NCI-H128 (cell line): ENCODE measurements around the gene DROSHA.

Source experiments
- DNase-seq: peaks from one replicate; lab custom pipeline; 2025; ENCODE audit not compliant: unreplicated experiment; lab: John Stamatoyannopoulos, UW

The DROSHA gene

DNA sequence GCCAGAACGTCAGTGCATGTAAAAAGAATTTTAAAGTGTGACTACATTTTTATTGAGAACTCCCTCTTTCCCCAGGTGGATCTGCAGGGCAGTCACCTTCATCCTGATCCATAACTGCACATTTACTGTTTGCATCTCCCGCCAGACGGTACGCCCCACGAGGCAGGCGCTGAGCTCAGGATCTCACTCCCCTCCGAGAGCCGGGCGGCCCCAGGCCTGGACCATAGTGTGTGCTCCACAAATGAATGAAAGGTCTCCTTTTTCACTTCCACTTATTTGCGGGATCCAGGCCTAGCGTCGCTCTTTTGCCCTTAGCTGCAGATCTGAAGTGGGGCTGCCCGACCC is 378 bp downstream of the DROSHA start:
- DNase-seq, result no peak

DNA sequence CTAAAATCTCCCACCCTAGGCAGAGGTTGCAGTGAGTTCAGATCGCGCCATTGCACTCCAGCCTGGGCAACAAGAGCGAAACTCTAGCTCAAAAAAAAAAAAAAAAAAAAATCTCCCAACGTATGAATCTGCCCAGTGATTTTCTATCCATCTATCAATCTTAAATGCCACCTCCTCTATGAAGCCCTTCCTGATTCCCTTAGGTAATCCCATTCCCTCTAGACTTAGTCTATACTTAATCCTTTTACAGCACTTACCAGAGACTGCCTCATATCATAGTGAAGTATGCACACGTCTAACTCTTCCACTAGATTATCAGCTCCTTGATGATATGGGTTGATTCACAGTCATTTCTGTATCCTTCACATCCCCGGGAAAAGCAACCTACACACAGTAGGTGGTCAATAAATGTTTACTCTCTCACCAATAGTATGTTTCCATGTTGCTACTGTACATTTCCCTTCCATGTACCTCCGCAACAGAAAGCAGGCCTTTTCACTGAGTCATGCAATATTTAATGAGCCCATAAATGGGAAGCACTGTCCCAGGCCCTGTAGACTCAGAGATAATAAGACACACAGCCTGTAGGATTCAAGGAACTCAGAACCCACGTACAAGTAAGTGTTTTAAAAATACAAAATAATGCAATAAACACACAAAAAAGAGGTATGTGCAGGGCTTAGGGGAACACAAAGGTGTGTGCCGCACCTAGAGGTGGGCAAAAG is 1.2 kb downstream of the DROSHA start:
- DNase-seq, result no peak

DNA sequence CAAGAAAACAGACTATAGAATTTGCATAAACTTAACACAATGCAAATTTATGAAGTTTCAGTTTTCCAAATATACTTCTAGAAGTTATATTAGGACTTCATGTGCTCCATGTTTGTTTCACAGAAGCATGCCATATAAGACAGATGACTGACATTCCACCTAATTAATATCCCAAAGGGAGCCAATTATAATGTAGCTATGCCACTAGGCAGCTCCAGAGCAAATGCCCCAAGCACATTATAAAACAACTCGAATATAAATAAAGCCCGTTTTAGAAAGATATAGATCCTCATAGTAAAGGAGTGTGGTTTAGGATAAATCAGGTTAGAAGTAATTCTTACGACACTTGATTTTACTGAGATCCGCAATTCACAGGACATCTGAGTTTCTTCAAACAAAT is 8.9 kb downstream of the DROSHA start:
- DNase-seq, result no peak

DNA sequence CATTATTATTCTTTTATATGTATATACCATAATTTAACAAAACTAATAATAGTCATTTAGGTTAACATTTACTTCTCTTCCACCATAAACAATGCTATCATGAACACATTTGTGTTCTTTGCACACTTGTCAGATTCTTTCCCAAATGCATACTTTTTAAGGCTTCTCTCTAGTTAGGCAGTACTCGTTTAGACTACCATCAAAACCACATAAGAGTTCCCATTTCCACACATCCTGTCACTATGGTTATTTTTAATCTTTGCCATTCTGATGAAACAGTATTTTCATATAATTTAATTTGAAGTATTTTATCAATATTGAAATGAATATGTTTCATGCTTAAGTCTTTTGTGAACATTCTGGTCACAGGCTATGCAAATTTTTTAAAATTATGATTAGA is 15.1 kb downstream of the DROSHA start:
- no peak for DNase-seq

DNA sequence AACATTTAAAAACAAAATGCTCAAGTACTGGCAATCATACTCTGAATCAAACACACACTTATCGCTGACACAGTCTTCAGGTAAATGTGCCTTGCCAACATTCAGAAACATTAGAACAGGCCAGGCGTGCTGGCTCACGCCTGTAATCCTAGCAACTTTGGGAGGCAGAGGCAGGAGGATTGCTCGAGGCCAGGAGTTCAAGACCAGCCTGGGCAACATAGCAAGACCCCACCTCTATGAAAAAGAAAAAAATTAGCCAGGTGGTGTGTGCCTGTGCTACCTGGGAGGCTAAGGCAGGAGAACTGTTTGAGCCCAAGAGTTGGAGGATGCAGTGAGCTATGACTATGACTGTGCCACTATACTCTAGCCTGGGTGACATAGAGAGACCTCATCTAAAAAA is 20.6 kb downstream of the DROSHA start:
- DNase-seq, result no peak

DNA sequence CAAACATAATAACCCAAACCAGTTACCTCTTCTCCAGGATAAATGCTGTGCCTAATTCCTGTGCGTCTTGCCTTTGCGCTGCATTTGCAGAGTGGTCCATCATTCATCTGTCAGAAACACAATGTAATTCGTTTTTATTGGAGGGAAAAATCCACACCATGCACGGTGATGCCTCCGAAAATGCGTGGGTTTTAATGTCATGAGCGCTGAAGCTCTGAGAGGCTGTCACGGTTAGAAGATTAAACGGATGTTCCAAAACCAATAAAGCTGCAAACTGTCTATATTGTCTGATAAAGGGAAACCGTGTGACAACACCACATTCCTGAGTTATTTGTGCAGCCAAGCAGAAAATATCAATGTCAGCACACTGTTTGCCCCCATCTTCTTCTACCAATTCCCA is 27.4 kb downstream of the DROSHA start:
- no peak for DNase-seq

DNA sequence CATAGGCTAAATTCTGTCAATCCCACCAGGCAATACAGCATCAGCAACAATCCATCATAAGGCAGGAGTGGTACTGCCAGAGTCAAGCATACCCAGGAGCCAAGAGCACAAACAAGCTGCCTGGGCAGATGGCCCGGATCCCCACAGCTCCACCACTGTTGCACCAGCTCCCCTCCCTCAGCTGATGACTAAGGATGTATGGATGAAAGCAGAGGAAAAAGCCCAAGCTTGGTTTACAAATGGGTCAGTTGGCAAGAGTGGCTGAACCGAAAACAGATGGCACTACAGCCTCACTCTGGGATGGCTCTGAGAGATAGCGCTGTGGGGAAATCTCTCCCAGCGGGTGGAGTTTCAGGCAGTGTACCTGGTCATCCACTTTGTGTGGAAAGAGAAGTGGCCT is 29.4 kb downstream of the DROSHA start:
- DNase-seq, result no peak

DNA sequence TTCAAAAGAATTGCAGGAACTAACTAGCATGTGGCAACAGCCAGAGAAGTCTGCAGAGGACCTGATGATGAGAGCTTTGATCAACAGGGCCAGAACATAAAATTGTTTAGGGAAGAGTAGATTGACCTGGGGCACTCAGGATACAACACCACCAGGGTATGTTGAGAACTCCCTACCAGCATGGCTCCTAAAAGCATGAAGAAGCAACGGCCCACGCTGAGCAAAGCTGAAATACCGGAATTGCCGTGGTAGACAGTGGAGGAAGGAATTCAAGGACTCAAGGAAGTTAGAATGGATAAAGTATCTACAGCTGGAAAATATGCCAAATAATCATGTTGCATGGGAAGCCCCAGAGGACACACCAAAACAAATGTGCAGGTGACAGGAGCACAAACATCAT is 31.6 kb downstream of the DROSHA start:
- no peak for DNase-seq

DNA sequence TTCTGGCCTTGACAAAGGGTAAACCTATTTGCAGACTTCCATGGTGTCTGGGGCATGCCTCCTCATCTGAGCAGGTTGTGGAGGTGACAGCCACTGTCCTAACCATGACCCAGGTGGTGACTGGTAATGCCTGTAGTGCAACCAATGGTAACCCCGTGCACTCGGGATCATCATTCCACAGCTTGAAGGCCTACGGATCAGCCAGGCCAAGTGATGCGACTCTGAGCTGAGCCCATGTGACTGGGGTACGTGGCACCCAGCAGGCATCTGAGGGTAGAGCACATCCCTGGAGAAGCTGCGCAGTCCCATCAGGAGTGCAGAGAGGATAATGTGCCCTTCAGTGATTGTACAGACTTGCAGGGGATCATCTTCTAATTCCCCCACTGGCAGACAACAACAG is 35.0 kb downstream of the DROSHA start:
- no peak for DNase-seq

DNA sequence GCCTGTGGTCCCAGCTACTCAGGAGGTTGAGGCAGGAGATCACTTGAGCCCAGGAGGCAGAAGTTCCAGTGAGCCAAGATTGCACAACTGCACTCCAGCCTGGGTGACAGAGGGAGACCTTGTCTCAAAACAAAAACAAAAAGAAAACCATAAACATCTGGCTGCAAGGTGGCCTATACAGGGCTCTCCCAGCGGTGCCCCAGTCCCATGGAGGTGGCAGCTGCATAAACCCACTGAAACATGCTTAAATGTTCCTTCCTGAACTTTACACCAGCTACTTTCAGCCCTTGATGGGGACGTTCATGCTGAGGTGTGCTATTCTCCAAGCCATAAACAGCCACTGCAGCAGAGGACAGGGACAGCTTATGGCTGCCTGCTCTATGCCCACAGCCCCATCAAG is 35.6 kb downstream of the DROSHA start:
- no peak for DNase-seq

DNA sequence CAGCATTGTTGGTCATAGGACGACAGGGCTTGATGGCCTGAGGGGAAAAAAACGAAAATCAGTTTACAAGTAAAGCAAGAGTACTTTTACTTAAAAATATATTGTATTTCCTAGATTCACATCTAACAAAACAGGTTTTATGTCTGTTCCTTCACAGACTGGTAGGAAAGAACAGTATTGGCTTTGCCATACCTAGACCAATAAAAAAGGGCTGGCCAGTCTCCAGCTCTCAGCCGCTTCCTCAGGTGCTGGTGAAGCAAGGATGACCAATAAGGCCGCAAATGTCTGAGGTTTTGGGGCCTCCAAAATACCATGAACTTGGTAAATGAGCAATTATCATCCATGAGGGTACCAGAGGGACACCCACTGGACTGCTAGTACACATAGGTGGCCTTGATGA is 36.6 kb downstream of the DROSHA start:
- DNase-seq, result no peak

DNA sequence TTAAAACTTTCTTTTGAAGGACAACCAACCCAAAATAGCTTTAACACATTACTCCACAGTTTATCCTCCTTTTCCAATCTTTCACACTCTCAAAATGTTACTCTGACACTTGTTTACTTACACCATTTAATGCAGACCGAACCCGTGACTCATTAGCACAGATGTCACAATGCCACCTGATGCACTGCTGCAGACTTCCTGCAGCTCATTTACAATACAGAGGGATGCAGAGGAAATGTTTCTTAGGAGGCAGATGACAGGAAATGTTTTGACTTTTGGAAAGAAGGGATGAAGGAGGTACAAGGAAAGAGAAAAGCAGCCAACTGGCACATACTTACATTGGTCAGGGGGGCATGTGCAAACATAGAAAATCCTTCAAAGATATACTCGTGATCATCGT is 39.0 kb downstream of the DROSHA start:
- DNase-seq, result no peak

DNA sequence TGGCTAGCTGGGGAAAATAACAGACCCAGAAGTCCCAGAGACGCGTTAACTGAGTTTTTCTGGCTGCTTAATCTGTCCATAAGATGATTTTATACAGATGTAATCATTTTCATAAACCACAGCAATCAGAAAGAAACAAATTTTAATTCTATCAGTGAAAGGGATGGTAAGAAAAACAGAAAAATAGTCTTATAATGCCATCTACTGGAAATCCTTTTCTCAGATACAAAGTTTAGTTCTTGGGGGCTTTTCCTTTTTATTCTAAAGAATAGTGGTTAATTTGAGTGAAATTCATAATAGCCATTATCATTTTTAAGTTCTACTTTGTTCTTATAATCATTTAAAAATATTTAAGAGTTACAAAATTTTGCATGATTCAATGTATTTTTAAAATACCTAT is 44.4 kb downstream of the DROSHA start:
- DNase-seq, result no peak

DNA sequence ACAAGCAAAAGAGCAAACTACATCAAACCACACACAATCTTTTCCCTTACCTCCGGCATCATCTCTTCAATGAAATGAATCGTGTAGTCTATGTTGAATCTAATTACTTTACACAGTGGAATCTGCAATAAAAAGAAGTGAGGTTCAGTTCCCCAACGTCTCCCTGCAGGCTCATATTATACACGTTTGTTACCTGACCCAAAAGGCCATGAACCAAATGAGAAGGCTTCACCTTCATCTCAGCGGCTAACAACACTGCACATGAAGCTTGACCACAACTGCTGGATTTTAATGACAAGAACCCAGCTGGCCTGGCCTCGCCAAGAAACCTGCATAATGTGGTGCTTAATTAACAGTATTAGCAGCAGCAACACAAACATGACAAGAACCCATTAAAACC is 45.5 kb downstream of the DROSHA start:
- no peak for DNase-seq

DNA sequence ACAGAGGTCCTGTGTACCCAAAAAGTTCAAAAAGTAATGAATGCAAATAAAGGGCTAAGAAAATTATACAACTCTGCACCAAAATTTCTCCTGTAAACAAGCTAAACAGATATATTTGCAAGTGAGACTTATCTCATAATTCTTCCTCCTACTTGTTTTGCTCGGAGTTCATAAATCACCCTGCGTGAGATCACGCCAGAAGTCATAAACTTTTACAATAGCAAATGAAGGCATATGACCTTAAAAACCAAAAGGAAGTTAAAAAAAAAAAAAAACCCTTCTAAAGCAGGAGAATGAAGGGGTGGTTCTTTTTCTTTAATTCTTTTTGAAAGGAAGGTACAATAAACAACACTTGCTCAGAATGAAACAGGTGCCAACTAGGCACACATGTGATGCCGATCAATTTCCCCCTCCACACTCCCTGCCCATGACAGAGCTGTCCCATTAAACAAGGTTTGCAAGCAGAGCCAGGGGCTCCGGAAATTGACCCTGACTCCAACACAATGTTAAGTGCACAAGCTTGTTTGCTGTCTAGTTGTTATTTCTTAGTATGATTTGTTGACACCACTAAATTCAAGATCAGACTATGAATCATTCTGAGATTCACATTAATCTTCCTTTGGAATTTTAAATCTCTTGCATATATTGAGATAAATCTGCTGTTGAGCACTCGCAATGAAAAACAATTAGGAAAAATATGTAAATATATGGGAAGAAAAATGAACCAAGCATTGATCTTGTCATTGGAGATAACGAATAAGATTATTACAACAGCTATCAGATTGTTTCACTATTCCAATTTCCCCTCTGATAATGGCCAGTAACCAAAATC is 46.3 kb downstream of the DROSHA start:
- no peak for DNase-seq

DNA sequence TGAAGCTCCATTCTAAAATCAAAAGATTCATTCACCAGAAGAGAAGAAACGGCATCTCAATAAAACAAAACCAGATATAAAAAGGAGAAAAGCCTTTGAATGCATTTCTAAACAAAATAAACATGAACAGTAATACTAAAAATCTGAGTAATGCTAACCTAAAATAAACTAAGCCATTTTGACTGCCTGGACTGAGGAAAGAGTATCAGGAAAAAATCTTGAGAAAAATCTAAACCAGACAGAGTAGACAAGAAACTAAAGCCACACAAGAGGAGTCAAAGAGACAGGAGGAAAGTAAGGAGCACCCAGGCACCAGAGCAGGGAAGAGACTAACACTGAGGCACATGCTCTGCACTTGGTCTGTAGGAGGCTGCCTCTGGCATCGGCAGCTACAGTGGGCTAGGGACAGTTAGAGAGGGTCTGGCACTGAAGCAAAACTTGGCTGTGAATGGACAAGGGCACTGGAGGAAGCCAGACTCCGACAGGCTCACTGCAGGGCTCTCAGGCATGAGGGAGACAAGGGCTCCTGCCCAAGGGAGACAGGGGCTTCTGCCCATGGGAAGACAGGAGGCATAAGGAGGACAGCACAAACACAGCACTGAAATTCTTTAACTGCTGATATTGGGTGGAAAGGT is 50.2 kb downstream of the DROSHA start:
- DNase-seq, result no peak

DNA sequence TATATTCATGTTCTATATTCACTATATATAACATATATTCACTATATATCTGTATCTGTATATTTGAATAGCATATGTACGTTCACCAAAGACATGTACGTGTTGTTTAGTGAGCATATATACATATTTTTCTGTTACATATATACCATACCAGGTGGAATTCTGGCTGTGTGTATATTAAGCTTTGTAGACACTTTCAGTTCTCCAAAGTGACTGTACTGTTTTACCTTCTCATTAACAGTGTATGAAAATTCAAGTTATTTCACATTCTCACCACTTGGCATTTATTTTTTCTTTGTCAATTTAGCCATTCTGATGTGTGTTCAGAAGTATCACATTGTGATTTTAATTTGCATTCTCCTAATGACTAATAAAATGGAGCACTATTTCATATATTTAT is 52.2 kb downstream of the DROSHA start:
- DNase-seq, result no peak

DNA sequence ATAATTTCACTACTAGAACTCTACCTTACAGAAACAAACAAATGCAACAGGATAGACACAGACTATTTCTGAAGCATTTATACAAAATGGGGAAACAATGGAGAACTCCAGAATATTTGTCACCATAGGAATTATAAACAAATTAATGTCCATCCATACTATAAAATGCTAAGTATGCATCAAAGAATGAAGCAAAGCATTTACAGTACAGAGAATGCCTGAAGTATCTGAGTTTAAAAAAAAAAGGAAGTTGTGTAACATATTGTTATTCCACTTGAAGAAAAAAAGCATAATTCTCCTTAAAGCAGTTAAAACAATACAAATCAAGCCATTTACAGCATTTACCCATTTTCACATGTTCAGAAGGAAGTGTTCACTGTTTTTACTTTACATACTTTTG is 53.0 kb downstream of the DROSHA start:
- no peak for DNase-seq

DNA sequence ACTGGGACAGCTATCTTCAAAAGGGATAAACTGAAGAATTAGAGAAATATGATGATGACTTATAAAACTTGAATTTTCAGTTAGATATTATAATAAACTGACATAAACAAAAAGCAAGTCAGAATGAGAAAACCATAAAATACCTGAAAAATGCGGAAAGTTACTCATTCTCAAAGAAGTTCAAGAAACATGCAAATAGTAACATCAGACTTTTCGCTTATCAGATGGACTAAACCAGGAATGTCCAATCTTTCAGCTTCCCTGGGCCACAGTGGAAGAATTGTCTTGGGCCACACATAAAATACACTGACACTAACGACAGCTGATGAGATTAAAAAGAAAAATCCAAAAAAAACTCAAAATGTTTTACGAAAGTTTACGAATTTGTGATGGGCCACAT is 53.9 kb downstream of the DROSHA start:
- DNase-seq, result no peak

DNA sequence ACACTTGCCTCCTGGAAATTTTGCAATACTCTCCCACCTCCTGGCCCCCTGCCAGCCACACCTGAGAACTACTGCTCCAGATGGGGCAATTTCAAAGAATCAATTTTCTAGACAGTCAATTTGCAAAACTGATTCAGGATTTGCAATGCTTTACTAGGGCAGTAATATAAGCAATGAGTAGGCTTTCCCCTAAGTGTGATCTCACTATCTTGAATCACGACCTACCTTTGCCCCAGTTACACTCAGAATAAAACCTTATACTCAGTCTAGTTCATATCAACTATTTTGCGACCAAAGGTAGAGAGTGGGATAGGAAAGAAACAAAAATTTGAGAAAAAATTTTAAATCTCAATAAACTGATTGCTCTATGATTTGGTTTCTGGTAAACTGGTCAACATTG is 54.4 kb downstream of the DROSHA start:
- no peak for DNase-seq

DNA sequence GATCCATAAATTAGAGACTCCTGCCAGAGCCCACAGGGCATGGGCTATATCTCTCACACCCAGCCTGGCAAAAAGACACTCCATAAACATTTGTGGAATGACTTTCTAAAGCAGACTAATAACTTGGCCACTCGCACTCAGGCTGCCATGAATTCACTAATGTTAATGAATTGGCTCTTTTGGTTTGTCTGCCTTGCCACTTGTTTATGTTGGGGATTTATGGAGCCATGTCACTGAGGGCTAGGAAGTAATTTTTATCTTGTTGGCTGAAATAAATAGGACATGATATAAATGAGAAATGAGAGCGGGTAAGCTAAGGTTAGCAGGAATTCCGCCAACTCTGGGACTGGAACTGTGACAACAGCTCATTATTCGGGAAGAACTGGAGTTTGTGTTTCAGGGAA is 55.2 kb downstream of the DROSHA start:
- DNase-seq, result no peak

DNA sequence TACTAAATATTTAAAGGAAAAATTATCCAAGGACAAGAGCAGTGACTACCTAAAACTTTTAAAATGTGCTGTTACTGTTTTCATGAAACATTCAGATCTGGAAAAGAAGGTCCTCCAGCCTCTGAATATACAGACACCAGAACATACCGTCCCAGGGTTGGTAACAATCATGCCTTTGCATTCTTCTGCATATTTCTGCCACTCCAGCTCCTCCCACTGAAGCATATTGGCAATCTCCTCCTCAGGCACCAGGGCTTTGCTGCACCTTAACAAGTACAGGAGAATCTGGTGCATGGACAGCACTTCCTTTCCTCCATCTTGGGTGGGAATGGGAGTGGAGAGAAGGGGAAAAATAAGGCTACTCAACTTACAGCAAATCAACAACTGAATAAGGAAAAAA is 60.0 kb downstream of the DROSHA start:
- no peak for DNase-seq
